ENCODE results near the gene CMBL.
"Not testable (repeated sequence)": the region's sequence is repeated elsewhere in the genome, so short reads cannot be mapped to it uniquely, and the experiment has no call there.

The CMBL gene

DNA sequence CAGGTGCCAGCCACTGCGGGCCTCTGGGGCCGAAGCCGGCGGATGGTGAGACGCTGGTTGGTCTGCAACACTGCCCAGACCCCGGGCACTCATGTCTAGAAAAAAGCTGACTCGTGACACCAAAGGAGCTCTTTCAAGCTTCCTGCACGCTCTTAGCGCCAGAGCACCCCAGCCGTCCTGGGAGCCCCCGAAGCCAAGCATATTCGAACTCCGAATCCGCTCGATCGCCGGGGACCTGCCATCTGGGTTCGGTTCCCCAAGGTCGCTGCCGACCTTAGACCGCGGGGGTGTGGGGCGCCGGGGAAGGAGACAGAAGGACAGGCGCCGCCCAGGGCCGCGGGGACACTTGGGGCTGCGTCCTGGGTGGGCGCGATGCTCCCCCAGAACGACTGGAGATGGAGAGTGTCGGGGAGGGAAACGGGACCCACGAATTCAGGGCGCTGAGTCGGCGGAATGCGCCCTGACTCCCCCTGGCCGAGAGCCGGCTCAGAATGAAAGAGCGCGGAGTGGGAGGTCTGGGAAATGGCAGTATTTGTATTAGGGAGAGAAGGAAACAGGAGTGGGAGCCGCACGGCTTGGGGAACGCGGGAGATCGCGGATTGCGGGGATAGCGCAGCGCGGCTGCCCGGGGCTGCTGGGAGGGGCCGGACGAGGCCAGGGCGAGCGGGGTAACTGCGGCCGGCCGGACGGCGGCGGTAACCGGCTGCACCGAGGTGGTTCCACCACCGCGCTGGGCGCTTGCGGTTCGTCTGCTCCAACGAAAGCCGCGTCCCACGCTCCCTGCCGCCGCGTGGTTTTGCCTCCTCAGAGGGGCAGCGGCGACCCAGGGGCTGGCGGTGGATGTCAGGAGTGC, 25.7 kb upstream of the CMBL start:
- peak in 1 of 2 experiments; percentile 38 for DNase-seq

DNA sequence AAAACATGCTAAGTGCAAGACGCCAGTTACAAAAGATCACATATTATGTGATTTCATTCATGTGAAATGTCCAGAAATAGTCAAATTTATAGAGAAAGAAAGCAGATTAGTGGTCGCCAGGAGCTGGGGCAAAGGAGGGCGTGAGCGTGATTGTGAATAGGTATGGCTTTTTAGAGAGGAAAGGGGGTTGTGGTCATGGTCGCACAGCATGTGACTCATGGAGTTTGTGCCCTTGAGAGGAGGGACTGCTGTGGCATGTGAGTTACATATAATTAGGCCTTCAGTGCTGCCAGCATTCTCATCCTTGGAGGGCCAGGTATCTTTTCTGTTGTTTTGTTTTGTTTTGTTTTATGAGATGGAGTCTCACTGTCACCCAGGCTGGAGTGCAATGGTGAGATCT, 24.6 kb upstream of the CMBL start:
- DNase-seq = no peak

DNA sequence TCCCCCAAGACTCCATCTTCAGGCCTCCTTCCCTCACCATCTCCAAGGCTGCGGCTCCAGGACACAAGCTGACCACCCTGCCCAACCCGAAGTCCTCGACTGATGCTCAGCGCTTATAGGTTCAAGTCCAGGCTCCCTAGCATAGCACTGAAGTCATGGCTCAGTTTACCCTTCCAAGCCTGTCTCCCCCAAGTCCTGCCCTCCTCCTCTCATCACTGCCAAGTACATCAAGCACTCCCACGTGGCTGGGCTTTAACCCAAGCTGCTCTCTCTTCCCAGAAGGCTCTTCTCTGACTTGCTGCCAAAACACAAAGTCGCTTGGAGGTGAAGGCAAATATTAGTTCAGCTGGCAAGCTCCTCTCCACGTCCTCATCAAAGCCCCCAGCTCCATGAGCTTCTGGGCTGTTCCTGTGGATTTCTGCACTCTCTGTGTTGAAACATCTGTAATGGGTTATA, 23.7 kb upstream of the CMBL start:
- DNase-seq = no peak

DNA sequence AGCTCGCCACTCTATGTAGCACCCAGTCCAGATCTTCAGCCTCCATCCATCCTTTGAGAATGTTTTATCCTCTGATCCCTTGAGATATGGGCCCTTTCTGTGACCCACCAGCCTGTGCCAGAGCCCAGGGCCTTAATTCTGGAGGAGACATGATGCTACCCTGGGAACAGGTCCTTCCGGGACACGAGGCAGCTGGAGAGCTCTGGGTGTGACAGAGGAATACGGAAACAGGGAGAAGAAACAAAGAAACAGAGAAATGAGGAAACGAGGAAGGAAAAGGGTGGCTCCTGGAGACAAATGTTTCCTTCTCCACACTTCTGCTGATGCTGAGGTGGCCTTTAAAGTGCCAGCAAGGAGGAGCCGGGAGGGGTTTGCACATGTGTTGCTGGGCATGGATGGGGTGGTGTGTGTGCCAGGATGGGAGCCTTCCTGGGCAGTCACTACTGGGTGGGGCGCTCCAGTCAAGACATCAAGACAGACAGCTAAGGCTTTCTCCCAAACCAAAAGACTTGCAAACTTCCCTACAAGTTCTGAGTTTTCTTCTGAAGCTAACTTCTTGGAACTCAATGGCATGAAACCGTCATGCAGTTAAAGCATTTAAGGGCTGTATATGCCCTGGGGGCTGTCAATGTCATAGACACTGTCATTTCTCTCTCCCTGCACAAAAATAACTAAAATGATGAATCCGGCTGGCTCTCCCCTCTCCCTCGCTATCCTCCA, 23.0 kb upstream of the CMBL start:
- DNase-seq = no peak

DNA sequence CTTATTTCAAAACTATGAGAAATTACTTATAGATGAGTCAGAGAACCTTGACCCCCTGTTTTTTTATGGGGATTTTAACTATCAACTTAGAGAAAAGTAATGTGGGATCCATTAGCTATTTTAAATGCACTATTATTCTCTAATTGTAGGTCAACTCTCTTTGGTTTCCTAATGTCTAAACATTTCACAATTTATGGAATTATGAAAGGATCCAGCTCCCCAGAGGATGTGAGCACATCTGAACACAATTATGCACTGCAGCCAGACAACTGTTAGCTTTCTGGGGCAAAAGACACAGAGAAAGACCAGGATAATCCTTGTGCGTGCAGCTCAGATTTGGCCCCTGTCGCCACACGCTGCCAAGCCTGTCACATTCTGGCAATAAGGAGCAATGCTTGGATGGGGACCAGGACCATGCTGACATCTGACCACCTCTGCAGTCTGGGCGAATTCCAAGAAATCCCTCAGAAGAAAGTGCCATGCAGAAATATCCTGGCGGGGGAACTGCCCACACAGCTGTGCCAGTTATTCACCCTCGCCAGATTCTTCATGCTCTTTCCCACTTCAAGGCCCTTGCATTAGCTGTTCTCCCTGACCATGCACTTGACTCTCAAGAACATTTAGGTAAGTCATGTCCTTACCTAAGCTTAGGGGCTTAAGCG, 22.2 kb upstream of the CMBL start:
- no peak for DNase-seq

DNA sequence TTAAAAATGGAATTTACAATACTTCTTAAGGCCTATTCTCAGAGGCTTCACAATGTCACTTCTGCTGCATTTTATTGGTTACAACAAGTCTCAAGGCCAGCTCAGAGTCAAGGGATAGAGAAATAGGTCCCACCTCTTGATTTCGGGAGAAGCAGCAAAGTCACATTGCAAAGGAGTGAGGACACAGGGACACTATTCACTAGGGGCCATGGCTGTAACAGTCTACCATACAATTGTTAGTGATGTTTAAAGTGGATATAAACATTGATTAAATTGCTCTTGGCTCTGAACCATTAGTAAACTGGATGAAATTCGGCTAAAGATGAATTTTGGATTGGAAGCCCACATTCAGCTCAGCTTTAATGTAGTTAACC, 21.7 kb upstream of the CMBL start:
- no peak for DNase-seq

DNA sequence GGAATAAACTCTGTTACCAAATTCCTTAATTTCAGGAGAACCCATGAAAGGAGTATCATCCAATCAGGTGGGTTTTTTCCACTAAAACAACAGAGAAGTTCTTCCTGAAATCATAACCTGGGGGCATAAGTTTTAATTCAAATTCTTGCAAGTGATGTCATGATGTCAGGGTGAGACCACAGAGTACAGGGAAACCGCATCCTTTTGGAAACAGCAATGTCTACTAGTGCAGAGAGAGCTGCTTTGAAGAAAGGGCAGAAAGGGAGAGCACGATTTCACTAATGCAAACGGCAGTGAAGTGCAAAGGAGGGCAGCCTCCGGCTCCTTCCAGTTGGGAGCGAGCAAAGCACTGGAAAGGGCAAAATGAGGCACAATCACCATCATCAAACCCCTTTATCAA, 20.6 kb upstream of the CMBL start:
- no peak for DNase-seq

DNA sequence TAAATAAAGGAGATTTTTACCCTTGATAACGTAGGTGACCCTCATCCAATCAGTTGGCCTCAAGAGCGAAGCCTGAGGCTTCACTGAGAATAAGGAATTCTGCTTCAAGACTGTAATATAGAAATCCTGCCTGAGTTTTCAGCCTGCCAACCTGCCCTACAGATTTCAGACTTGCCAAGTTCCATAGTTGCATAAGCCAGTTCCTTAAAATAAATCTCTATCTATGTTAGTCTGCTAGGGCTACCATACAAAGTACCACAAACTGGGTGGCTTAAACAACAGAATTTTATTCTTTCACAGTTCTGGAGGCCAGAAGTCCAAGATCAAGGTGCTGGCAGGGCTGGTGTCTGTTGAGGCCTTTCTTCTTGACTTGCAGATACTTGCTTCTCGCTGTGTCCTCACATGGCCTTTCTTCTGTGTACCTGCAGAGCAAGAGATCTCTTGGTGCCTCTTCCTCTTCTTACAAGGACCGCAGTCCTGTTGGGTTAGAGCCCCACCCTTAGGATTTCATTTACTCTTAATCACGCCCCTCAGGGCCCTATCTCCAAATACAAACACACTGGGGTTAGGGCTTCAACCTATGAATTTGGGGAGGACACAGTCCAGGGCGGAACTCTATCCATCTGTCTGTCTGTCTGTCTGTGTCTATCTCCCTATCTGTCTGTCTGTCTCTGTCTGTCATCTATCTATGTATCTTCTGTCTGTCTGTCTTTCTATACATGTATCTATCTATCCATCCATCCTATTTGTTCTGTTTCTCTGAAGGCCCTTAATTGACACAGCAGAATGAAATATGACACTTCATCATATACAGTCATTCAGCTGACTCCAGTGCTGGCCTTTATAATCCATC, 17.0 kb upstream of the CMBL start:
- DNase-seq = no peak

DNA sequence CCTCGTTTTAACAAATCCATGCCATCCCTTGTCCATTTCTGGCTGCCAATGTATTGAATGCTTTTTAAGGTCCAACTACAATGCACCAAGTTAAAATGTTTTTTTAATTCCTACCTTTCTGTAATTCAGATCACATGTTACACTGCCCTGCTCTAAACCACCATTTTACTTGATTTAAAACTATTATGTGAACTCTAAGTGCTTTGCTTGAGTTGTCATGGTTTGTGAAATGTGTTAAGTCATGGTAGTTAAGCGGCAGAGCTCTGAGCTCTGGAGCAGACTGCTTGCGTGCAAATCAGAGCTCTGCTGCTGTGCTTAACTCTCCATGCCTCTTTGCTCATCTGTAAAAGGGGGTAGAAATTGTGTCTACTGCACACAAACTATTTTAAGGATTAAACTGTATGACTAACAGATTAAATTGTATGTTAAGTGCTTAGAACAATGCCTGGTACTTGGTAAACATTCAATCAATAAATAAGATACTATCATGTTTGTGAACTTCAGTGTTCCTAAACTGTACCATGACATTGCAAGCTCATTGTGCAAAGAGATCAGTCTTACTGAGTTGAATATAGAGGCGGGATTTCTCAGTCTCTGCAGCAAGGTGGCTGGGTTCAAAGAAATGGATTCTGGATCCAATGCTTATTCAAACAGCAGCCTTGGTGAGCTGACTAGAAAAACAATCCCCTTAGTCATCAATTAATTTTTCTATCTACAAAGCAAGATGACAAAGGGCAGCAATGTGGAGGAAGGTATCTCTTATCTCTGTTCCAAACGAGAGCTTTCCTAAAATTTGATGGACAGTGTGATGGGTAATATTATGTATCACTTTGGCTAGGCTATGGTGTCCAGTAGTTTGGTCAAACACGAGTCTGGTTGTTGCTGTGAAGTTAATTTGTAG, 16.1 kb upstream of the CMBL start:
- DNase-seq = no peak

DNA sequence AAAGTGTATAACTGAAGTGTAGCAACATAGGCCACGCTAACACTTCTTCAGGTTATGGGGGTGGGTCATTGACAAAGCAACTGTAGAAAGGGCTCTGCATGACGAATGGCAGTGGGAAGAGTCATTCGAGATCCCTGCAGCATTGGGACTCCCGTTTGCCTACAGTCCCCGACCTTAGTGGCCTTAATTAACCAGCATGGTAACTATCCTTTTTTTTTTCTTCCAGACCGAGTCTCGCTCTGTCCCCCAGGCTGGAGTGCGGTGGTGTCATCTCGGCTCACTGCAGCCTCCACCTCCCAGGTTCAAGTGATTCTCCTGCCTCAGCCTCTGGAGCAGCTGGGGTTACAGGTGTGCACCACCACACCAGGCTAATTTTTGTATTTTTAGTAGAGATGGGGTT, 14.2 kb upstream of the CMBL start:
- no peak for DNase-seq

DNA sequence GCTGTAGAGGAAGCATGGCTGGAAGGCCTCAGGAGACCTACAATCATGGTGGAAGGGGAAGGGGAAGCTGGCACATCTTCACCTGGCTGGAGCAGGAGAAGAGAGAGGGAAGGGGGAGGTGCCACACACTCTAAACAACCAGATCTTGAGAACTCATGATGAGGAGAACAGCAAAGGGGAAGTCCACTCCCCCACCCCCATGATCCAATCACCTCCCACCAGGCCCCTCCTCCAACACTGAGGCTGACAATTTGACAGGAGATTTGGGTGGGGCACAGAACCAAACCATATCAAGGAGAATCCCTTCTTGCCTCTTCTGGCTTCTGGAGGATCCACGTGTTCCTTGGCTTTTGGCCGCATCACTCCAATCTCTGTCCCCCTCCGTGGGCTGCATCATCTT, 13.1 kb upstream of the CMBL start:
- DNase-seq = no peak

DNA sequence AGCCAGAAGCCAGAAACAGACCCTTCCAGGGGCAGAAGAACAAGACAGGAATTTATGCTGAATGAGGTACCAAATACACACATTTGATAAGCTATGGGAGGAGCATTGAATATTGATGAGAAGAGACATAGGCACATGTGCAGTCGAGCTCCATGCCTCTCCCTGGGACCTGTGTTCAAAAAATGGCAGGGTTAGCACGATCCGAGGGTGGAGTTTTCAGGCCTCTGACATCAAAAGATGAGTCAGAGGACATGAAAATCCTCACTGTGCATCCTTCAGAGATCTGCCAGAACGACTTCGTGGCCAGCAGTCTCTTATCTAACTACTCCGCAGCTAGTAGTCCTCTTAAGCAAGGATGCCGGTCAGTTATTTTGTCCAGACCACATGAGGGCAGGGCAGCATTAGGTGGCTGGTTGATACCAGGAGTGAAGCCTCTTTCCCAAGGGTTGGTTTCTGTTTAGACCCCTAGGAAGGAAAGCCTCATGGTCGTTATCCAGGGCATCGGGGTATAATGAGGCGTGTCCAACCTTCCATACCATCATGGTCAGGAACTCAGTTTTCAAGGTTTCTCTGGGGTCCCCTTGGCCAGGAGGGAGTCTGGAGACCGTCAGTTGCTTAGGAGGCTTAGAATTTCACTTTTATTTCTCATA, 11.6 kb upstream of the CMBL start:
- no peak for DNase-seq

DNA sequence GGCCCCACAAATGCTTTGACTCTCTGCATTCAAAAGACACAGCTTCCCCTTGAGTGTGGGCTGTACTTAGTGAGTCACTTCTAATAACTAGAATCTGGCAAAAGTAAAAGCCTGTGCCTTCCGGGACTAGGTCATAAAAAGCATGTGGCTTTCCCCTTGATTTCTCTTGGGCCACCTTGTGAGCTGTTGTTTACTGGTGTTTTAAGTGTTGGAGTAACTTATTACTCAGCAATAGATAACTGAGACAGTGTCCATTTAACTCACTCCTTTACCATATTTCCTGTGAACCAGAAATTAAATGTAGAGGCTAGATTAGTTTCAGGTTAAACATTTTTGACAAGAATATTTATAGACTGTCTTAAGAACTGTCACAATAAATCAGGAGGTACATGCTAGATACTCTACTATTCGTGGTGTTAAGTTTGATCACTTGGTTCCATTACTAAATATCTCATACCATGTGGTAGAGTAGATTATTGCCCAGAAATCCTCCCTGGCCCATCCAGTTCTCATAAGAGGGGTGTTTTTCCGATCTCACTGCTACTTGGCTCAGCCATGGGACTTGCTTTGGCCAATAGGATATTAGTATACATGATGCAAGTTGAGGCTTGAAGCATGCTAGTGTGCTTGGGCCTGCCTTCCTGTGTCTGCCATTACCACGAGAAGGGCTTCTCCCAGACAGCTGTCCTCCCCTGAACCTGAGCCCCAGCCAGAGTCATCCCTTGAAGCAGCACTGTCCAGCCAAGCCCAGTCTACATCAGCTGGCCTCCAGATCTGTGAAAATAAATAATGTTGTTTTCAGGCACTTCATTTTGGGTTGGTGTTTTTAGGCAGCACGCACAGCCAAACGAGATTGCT, 10.4 kb upstream of the CMBL start:
- DNase-seq = no peak

DNA sequence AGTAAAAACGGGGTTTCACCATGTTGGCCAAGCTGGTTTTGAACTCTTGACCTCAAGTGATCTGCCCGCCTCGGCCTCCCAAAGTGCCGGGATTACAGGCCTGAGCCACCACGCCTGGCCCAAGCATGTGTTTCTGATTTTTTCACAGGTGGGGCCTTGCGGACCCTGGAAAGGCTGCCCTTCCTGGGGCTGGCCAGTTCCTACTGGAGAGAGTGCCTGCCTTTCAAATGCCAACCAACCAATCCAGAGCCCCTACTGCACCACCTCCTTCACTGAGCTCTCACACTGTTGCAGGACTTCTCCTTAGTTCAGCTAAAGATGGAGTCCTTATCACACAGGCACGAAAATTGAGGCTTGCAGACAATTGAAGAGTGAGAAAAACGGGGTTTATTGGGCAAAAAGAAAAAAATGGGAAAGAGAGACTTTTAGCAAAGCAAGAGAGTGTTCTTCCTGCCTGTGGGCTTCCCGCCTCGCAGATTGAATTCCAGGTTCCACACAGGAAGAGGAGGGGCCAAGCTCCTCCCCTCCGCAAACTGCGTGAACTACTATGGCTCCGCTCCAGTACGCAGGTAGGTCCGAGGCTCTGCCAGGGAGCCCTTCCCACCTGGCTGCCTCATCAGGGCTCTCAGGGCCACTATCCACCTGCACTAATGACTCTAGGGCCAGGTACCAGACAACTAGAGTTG, 8.3 kb upstream of the CMBL start:
- DNase-seq = no peak

DNA sequence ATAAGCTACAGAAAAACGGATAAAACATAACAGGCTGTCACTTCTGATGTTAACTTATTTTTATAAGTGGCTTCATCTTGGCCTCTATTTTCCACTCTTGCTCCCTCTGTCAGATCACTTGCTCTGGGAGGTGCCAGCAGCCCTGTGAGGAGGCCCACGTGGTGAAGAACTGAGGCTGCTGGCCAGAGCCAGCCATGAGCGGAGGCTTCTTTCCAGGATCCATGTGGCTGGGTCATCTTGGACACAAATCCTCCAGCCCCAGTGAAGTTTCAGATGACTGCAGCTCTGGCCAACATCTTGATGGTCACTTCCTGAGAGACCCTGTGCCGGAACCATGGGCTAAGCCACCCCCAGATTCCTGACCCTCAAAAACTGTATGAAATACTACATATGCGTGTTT, 7.5 kb upstream of the CMBL start:
- DNase-seq = no peak

DNA sequence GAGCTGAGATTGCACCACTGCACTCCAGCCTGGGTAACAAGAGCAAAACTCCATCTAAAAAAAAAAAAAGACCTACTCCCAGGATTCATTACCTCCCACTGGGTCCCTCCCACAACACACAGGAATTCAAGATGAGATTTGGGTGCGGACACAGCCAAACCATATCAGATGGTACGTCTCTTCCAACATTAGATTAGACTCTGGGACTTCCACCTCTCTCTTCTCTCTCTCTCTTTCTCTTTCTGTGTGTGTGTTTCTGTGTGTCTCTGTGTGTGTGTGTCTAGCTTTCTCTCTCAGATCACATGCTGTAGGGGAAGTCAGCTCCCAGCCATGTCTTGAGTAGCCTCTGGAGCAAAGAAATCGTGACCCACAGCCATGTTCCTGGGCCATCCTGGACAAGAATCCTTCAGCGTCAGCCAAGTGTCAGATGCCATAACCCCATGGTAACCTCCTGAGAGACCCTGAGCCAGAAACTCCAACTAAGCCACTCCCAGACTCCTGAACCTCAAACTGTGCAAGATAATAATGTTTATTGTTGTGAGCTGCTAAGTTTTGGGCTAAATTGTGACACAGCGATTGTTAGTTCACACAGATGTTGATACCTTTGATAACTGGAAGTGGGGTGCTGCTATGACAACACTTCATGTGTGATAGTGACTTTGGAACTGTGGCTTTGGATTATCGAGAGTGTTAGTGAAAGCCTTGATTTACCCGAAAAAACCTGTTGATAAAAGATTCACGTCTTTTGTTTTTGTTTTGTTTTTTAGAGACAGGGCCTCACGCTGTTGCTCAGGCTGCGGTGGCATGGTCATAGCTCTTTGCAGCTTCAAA, 4.1 kb upstream of the CMBL start:
- no peak for DNase-seq

DNA sequence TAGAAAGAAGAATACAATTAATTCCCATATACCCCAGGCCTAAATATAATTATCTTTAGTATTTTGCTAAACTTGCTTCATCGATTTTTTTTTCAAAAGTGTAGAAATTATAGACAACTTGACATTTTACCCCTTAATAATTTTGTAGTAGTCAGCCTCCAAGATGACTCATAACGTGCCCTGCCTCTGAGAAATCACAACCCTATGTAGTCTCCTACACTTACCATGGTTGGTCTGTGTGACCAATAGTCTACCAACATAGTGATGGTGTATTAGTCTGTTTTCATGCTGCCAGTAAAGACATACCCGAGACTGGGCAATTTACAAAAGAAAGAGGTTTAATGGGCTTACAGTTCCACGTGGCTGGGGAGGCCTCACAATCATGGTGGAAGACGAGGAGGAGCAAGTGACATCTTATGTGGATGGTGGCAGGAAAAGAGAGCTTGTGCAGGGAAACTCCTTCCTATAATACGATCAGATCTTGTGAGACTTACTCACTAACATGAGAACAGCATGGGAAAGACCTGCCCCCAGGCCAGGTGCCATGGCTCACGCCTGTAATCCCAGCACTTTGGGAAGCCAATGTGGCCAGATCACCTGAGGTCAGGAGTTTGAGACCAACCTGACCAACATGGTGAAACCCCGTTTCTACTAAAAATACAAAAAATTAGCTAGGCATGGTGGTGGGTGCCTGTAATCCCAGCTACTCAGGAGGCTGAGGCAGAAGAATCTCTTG, 3.3 kb upstream of the CMBL start:
- DNase-seq = not testable (repeated sequence)

Data from NCI-H524 (cell line).